Smooth muscle cell (in vitro differentiated cells): ENCODE data around the gene RALGAPA1. TPM values are rescaled to one million over a fixed set of nuclear protein-coding genes. Genes with fewer than 3 reads are reported as not detected.
A peak's percentile ranks its signal among the peaks of the same experiment; 100 is the strongest.

Source experiments
- DNase-seq: peaks from one replicate; lab custom pipeline; 2025; ENCODE audit not compliant: unreplicated experiment; lab: John Stamatoyannopoulos, UW
- H2AFZ ChIP-seq: fragments of 200-600 bp; sonication (generic); 2 replicates; pipeline ENCODE4 v1.6.0; 2016; ENCODE audit warnings: antibody characterized with exemption, low read depth, mild to moderate bottlenecking
- H3F3A ChIP-seq: fragments of 200-600 bp; sonication (generic); 2 replicates; pipeline ENCODE4 v1.6.0; 2017; ENCODE audit warnings: antibody characterized with exemption, low read depth
- H3K27ac ChIP-seq: fragments of 200-600 bp; sonication (generic); 2 replicates; pipeline ENCODE4 v1.5.1; 2016; ENCODE audit warnings: low read depth, mild to moderate bottlenecking
- H3K27me3 ChIP-seq: fragments of 200-600 bp; sonication (generic); 2 replicates; pipeline ENCODE4 v1.6.1; 2016; ENCODE audit warnings: low read depth, mild to moderate bottlenecking
- H3K36me3 ChIP-seq: fragments of 200-600 bp; sonication (generic); 2 replicates; pipeline ENCODE4 v1.5.1; 2016; ENCODE audit warnings: low read depth
- H3K4me1 ChIP-seq: fragments of 200-600 bp; sonication (generic); 2 replicates; pipeline ENCODE4 v1.5.1; 2016; ENCODE audit warnings: low read depth
- H3K4me2 ChIP-seq: fragments of 200-600 bp; sonication (generic); 2 replicates; pipeline ENCODE4 v1.6.0; 2016; ENCODE audit warnings: mild to moderate bottlenecking
- H3K4me3 ChIP-seq: fragments of 200-600 bp; sonication (generic); 2 replicates; pipeline ENCODE4 v1.5.1; 2016; ENCODE audit warnings: mild to moderate bottlenecking
- H3K79me2 ChIP-seq: fragments of 200-600 bp; sonication (generic); 2 replicates; pipeline ENCODE4 v1.6.0; 2016; ENCODE audit warnings: low read depth, mild to moderate bottlenecking
- H3K9ac ChIP-seq: fragments of 200-600 bp; sonication (generic); 2 replicates; pipeline ENCODE4 v1.6.0; 2016; ENCODE audit warnings: low read depth
- H3K9me3 ChIP-seq: fragments of 200-600 bp; sonication (generic); replicated peaks from 2 replicates; pipeline ENCODE4 v1.5.1; 2016; ENCODE audit warnings: low read depth
- H4K20me1 ChIP-seq: fragments of 200-600 bp; sonication (generic); 2 replicates; pipeline ENCODE4 v1.6.0; 2016; ENCODE audit warnings: low read depth
- CTCF ChIP-seq: fragments of 200-600 bp; sonication (generic); IDR thresholded peaks from 2 replicates; pipeline ENCODE4 v1.5.1; 2017; ENCODE audit warnings: borderline replicate concordance, mild to moderate bottlenecking, antibody characterized with exemption; ENCODE audit not compliant: insufficient read depth, poor library complexity, severe bottlenecking
- WGBS: methylation state at CpG from one replicate; pipeline ENCODE4 v1.1.7; 2016; ENCODE audit warnings: low lambda C conversion rate; 5-methylcytosine and 5-hydroxymethylcytosine counted together
- polyA plus RNA-seq: library from polyadenylated mRNA; unstranded; fragments of >200 nt; fragmentation: Nextera tagmentation; extraction: Ambion mirVana; gene quantifications from 2 replicates; pipeline ENCODE4 v1.2.1, GENCODE V29; 2016
- total RNA-seq: library from RNA; depleted of rRNA; stranded (reverse); fragments of >200 nt; gene quantifications from 2 replicates; pipeline ENCODE4 v1.2.3, GENCODE V29; 2014

The RALGAPA1 gene
- total and polyA plus RNA-seq, 2 experiments from 2014 or later: 5.4 to 25.4 TPM

- TF ChIP-seq CTCF: no peak
- Histone ChIP-seq H3K9me3 (no peaks in the 10 kb centered on the region), H3K36me3 (no peaks in the 10 kb centered on the region), H3F3A (peaks cover 5% of the 10 kb centered on the region), H3K27me3 (no peaks in the 10 kb centered on the region), H3K9ac (no peak overlapping the region), H2AFZ (no peak overlapping the region), H3K4me3 (peak overlapping the region; percentile 92), H3K4me2 (no peak overlapping the region), H3K27ac (peak overlapping the region; percentile 81), H3K4me1 (peaks cover 14% of the 10 kb centered on the region), H3K79me2 (peaks cover 33% of the 10 kb centered on the region), H4K20me1 (peaks cover 30% of the 10 kb centered on the region)
- 43% methylated on average over 2 of the region's 2 CpGs for WGBS
- DNase-seq: no peak
Observed at GRCh38 chr14:35809597-35809996, 502 bp upstream of the RALGAPA1 start.

GRCh38 chr14:35808076-35808637 is 938 bp downstream of the RALGAPA1 start:
- no peak for DNase-seq
- H3K4me2 ChIP-seq: peak overlapping the region; percentile 99
- H3K27me3 ChIP-seq: no peaks in the 10 kb centered on the region
- no peaks in the 10 kb centered on the region for H3K36me3 ChIP-seq
- H3K9me3 ChIP-seq: no peaks in the 10 kb centered on the region
- peaks cover 5% of the 10 kb centered on the region for H3F3A ChIP-seq
- peak overlapping the region; percentile 81 for H3K27ac ChIP-seq
- peaks cover 42% of the 10 kb centered on the region for H3K79me2 ChIP-seq
- peak overlapping the region; percentile 93 for H2AFZ ChIP-seq
- 5% methylated on average over 11 of the region's 11 CpGs for WGBS
- peaks cover 14% of the 10 kb centered on the region for H3K4me1 ChIP-seq
- no peak for TF ChIP-seq CTCF
- peak overlapping the region; percentile 92 for H3K4me3 ChIP-seq
- peak overlapping the region; percentile 79 for H3K9ac ChIP-seq
- peaks cover 41% of the 10 kb centered on the region for H4K20me1 ChIP-seq

DNA sequence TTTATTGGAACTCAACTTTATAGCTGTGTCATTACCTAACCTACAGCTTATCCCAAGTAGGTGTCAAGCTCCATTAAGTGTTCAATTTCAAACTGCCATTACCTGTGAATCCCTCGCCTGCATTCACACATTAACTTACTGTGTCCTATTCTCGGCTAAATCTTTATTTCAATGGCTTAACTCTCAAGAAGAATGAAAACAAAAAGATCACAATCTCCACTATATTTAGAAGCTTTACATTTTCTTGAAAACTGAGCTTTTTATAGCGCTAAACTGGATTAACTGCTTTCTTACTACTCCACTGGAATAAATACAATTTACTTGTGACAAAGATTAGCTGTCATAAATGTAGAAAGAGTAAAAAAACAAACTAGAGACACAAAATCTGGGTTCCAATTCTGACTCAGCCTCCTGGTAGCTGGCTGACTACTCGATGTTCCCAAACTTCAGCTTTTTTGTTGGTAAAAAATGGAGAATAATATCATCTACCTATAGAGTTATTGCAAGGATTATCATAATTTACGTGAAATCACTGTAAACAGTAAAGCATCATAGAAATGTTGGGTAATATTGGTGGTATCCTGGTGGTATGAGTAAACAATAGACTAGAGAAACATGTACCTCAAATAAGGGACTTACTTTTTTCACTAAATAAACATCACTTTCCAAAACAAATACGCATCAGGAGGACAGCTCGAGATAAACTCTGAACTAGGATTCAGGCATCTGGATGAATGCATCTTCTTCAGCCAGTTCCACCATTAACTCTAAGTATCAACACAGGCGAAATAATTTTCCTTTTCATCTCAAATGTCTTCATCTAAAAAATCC is 1.7 kb downstream of the RALGAPA1 start:
- 81% methylated on average over 8 of the region's 8 CpGs for WGBS
- Histone ChIP-seq H3F3A (peaks cover 5% of the 10 kb centered on the region), H3K36me3 (no peaks in the 10 kb centered on the region), H3K79me2 (peaks cover 49% of the 10 kb centered on the region), H4K20me1 (peaks cover 49% of the 10 kb centered on the region), H3K4me3 (peak overlapping the region; percentile 92), H3K4me2 (peak overlapping the region; percentile 99), H3K27ac (no peak overlapping the region), H2AFZ (no peak overlapping the region), H3K4me1 (peaks cover 14% of the 10 kb centered on the region), H3K9ac (no peak overlapping the region), H3K27me3 (no peaks in the 10 kb centered on the region), H3K9me3 (no peaks in the 10 kb centered on the region)
- no peak for TF ChIP-seq CTCF
- no peak for DNase-seq
